ENCODE measurements around the gene CCT5.

DNA sequence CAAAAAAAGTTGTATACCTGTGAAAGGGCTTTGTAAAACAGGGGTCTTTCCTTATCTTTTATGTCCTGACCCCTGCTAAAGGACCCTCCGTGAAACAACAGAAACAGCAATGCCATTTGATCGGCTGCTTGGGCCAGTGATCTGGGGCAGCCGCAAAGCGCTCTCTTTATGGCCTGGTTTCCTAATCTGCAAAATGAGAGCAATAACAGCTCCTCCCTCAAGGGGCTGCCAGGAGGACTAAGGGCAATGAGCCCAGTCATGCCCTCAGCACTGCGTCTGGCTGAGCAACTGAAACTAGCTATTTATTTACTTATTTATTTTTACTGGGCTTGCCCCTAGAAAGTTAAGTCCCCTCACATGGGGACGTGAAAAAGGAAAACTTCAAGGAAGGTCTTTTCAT is 39.3 kb downstream of the CCT5 start:
- TF ChIP-seq, protein P1, sequence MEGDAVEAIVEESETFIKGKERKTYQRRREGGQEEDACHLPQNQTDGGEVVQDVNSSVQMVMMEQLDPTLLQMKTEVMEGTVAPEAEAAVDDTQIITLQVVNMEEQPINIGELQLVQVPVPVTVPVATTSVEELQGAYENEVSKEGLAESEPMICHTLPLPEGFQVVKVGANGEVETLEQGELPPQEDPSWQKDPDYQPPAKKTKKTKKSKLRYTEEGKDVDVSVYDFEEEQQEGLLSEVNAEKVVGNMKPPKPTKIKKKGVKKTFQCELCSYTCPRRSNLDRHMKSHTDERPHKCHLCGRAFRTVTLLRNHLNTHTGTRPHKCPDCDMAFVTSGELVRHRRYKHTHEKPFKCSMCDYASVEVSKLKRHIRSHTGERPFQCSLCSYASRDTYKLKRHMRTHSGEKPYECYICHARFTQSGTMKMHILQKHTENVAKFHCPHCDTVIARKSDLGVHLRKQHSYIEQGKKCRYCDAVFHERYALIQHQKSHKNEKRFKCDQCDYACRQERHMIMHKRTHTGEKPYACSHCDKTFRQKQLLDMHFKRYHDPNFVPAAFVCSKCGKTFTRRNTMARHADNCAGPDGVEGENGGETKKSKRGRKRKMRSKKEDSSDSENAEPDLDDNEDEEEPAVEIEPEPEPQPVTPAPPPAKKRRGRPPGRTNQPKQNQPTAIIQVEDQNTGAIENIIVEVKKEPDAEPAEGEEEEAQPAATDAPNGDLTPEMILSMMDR (IDR thresholded peaks at IDR 0.05) = no peak
- no peak for TF ChIP-seq EZH2 (IDR thresholded peaks at IDR 0.05; ENCODE audit: borderline replicate concordance, insufficient read depth, low read depth, low read length, poor library complexity, severe bottlenecking)
